ENCODE results near the gene PRR33.
"Not testable (repeated sequence)": the region's sequence is repeated elsewhere in the genome, so short reads cannot be mapped to it uniquely, and the experiment has no call there.

PRR33 gene

DNA sequence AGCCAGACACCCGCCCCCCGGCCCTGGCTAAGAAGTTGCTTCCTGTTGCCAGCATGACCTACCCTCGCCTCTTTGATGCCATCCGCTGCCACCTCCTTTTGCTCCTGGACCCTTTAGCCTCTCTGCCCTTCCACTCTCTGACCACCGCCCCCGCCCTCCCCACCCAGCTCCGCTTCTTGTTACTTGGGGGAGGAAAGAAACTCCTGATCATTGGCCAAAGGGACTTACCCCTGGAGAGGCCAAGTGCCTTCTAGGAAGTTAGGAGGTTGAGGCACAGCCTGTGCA is at the start of gene PRR33:
PRR33 (minus strand) TSS at position 65 of the 285 bp plus-strand sequence. CDS start 1,311 bp downstream, outside the sequence.
- DNase-seq (ENCODE audit: low spot score) = no peak

DNA sequence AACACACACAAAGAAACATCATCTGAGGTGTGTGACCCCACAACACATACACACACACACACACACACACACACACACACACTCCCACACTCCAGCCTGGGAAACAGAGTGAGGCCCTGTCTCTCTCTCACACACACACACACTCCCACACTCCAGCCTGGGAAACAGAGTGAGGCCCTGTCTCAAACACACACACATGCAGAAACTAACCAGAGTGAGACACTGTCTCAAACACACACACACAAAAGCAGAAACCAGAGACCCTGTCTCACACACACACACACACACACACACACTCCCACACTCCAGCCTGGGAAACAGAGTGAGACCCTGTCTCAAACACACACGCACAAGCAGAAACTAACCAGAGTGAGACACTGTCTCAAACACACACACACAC is 48.1 kb upstream of the PRR33 start:
- DNase-seq (ENCODE audit: low spot score) = not testable (repeated sequence)

DNA sequence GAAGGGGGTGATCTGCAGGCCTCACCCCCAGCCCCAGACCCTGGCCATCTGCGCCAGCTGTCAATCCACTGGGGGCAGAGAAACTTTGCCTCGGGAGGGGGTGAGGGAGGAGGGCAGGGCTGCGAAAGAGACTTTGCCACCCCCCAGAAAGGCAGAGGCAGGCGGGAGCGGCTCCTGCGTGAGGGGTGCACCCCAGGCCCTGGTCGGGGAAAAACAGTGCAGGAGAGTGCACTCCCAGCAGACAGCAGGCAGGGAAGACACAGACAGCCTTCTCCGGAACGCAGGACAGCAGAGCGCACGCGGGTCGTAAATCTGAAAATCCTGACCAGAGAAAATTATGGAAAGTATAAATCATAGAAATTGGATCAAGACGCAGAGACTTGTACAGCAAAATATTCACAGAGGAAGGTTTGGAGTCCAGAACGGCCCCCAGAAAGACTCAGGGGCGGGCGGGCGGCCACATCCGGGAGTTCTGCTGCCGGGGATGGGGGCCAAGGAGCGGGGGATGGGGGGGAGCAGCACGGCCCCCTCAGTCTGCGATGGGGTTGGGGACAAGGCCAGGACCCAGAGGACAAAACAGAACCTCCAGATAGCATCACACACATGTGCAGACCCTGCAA is 47.4 kb upstream of the PRR33 start:
- peak; percentile 38 for DNase-seq (ENCODE audit: low spot score)

- no peak for DNase-seq (ENCODE audit: low spot score)
These were observed 46.8 kb upstream of the PRR33 start for GRCh38 chr11:1938343-1939005.

DNA sequence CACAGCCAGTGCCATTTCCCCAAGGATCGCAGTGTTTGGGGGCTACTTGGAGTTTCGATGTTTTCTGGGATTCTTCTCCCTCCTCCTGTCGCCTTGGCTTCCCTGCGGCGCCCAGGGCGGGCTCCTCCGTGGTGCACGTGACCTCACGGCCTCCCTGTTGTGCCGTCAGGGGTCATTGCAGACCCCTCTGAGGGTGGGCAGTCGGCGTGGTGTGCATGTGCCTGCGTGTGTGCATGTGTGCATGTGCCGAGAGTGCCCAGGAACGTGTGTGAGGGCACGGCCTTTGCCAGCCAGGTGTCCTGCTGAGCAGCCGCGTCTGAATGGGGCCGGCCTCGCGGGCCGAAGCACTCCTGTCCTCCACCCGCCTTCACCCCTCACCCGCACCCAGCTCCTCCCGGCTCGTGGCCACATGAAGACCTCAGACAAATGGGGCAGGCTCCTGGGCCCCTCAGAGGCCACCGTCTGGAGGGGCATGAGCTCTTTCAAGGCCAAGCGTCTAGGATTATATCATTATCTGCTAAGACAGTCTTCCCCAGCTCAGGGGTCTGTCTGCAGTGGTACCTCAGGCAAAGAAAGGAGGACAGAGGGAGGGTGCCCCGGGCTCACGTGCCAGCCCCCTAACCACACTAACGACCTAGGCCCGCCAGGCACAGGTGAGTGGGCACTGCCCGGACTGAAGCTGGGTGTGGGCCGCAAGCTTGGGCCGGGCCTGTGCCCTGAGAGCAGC is 46.1 kb upstream of the PRR33 start:
- peak; percentile 30 for DNase-seq (ENCODE audit: low spot score)

GRCh38 chr11:1936781-1937615 is 45.3 kb upstream of the PRR33 start:
- peak; percentile 30 for DNase-seq (ENCODE audit: low spot score)

GRCh38 chr11:1936072-1936780 is 44.5 kb upstream of the PRR33 start:
- peak; percentile 39 for DNase-seq (ENCODE audit: low spot score)

- peak; percentile 34 for DNase-seq (ENCODE audit: low spot score)
These were observed 43.7 kb upstream of the PRR33 start for GRCh38 chr11:1935156-1936071.

DNA sequence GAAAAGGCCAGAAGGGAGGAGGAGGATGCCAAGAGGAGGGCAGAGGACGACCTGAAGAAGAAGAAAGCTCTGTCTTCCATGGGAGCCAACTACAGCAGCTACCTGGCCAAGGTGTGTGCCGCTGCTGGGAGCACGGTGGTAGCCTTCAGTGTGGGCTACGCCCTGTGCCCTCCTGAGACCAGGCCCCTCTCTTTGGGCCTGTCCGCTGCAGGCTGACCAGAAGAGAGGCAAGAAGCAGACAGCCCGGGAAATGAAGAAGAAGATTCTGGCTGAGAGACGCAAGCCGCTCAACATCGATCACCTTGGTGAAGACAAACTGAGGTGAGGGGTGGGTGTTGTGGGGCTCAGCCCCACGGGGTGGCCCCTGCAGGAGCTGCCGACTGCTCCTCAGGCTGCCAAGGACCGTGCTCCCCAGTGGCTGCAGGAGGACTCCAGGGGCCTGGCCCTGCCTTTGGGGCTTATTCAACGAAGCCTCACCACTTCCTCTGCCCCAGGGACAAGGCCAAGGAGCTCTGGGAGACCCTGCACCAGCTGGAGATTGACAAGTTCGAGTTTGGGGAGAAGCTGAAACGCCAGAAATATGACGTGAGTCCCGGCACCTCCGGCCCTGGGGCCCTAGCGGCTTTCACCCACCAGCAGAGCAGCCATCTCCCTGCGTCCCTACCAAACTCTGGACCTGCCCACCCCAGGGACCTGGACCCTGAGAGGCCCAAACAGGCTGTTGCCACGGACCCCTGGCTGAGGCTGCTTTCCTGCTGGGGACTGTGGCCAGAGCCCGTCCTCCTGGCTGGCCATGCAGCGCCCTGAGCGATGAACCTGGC is 42.9 kb upstream of the PRR33 start:
- DNase-seq (ENCODE audit: low spot score) = no peak

DNA sequence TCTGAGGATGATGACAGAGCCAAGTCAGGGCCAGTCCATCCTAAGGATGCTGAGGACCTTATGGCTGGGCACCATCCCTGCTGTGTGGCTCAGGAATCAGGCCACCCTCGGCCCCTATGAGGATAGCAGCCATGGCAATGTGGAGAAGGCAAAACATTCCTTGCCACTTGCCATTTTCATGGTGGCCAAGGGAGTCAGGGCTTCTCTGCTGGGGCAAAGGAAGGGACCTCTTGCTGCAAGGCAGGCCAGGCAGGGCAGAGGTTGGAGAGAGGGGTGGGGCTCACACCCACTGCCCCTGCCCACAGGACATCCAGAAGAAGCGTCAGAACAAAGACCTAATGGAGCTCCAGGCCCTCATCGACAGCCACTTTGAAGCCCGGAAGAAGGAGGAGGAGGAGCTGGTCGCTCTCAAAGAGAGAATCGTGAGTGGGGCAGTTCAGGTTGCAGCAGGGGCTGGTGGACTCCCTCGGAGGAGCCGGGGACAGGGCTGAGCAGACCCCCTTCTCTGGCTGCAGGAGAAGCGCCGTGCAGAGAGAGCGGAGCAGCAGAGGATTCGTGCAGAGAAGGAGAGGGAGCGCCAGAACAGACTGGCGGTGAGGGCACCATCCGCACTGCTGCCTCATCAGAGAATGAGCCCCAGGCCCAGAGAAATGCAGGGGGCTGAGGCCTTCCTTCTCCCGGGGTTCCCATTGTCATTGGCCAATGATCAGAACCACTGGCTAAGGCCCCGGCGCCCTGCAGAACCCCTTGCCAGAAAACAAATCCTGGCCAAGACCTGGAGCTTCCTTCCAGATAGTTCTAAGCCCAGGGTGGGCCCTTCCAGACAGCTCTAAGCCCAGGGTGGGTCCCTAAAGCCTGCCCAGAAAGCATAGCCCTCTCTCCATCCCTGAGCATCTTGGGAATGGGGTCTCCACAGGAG is 42.0 kb upstream of the PRR33 start:
- DNase-seq (ENCODE audit: low spot score) = no peak

DNA sequence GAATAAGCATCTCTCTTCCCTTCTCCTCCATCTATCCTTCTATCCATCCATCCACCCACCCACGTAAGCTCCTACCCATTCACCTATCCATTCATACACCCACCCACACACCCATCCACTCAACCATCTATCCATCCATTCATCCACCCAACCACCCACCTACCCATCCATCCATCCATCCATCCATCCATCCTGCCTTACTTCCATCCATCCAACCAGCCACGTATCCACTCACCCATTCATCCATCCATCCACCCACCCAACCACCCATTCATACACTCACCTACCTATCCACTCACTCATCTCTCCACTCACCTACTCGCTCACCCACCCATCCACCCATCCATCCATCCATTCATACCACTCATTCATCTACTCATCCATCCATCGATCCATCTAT is 41.0 kb upstream of the PRR33 start:
- DNase-seq (ENCODE audit: low spot score) = no peak

GRCh38 chr11:1932105-1932480 is 40.4 kb upstream of the PRR33 start:
- DNase-seq (ENCODE audit: low spot score) = no peak

DNA sequence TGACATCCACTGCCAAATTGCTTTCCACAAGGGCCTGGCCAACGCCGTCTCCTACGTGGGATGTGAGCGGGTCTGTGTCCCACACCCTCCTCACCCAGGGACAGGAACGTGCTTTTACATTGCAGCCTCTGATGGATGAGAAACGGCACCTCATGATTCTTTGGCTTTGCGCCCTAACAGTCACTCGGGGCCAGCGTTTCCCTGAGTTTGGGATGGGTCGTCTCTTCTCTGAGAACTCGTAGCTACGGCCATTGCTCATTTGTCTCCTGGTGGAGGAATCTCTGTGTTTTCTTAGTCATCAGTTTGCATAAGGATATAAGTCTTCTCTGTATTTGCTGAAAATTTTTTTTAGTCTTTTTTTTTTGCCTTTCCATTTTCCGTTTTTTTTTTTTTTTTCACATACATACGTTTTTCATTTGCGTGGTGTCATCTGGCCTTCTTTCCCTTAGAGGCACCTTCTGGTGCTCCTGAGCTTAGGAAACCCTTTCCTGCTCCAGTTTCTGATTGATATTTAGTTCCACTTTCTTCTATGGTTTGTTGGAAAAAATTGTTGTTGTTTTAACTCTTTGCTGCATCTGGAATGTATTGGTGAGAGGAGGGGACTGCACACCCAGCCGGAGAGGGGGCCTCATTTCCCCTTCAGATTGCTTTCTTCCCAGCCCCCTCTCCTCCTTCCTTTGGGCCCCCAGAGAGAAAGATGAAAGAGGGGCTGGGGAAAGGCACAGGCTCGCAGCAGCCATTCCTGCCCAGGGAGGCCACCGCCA is 39.8 kb upstream of the PRR33 start:
- DNase-seq (ENCODE audit: low spot score) = no peak

- no peak for DNase-seq (ENCODE audit: low spot score)
These were observed 38.8 kb upstream of the PRR33 start for GRCh38 chr11:1930462-1930830.

DNA sequence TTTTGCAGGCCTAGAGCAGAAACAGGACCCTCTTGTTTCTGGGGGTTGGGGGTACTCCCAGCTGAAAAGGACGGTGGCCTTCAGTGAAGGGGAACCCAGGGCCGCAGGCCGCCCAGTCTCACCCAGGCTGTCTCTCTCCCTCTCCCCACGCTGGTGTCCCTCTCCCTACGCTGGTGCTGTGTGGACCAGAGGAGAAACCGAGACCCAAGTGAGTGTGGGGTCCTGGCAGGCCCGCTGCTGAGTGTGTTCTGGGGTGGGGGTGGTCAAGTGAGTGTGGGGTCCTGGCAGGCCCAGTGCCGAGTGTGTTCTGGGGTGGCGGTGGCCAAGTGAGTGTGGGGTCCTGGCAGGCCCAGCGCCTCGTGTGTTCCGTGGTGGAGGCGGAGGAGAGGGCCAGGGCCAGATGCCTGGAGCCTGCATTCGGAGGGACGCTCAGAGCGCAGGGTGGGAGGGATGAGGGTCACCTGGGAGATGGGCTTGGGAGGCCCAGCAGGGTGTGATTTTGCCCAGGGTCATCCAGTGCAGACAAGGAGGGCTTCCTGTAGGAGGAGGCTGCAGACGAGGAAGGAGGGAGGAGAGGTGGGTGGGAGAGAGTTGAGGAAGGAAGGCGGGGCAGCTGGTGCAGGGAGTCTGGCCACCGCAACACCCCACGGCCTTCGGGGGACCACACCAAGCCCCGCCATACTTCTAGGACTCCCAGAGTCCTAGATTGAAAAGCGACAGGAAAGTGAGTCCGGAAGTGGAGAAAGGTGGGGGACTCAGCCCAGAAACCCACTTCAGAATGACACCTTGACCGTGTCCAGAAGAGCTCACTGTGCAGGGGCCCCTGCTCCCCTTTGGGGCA is 38.1 kb upstream of the PRR33 start:
- DNase-seq (ENCODE audit: low spot score) = no peak

- DNase-seq (ENCODE audit: low spot score) = peak; percentile 40
These were observed 37.3 kb upstream of the PRR33 start for GRCh38 chr11:1928891-1929541.

GRCh38 chr11:1928470-1928890 is 36.8 kb upstream of the PRR33 start:
- no peak for DNase-seq (ENCODE audit: low spot score)

All from D341Med (cell line).